Measurements from ENCODE around the gene SULF2.
A peak's percentile ranks its signal among the peaks of the same experiment; 100 is the strongest.

The SULF2 gene

DNA sequence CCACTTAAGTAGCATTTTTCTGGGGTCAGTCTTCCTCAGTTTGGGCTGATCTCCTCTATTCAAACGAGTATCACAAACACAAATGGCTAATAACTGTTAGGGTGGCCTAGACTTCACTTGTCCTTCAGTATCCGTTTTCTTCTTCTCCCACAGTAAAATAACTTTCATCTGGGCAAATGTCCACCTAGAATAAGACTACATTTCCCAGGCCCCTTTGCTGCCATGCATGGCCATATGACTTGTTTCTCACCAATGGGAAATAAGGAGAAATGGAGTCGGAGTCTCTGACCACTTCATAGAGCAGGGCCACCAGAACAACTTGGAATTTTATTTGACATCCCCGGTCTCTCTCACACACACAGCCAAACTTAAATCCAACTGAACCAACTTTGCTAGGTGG, 51.4 kb downstream of the SULF2 start:
- DNase-seq = no peak

DNA sequence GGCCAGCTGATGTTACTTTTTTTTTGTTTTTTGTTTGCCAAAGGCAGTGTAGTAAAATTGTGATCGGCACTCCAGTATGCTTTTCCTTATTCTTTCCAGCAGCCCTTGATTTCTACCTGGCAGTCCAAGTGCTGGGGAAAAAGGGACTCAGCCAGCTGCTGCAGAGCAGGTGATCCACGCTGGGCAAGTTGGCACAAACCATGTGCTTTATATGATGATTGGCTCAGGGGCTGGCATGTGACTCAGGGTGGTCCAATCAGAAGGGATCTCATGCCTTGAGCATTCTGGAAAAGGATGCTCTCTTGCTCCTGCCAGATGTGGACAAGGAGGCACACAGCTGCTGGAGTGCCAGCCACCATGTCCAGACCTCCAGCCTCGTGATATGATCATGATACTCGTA, 54.5 kb downstream of the SULF2 start:
- no peak for DNase-seq

DNA sequence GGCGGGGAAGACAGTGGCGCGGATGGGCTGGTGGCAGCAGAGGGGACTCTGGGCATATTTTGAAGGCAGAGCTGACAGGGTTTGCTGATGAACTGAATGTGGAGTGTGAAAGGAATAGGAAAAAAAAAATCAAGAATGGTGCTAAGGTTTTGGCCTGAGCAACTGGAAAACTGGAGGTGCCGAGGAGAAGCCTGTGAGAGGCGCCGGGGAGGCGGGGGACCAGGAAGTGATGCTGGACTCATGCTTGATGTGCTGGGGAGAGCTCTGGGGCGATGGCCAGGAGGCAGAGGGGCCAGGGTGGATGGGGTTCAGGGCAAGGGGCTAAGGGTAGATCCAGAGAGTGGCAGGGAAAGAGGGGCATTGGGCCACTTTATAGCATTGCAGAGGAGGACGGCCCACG, 55.8 kb downstream of the SULF2 start:
- no peak for DNase-seq

DNA sequence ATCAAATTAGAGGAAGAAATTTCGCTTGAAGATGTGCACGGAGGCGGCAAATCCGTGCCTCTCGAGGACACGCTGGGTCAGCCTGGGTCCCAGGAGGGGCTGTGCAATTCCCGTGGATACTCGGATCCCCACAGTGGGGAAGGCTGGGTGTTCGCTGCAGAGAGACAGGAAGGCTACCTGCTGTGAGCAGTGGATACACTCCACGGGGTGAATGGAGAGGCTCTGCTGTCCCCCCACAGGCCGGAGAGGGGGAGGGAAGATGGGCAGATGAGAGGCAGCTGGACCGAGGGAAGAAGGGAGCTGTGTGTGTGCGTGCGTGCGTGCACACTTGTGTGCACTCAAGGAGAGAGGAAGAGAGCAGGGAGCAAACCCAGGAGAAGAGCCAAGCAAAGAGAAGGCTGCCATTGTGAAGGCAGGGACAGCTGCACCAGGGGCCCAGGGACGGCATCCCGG, 57.3 kb downstream of the SULF2 start:
- DNase-seq = no peak

DNA sequence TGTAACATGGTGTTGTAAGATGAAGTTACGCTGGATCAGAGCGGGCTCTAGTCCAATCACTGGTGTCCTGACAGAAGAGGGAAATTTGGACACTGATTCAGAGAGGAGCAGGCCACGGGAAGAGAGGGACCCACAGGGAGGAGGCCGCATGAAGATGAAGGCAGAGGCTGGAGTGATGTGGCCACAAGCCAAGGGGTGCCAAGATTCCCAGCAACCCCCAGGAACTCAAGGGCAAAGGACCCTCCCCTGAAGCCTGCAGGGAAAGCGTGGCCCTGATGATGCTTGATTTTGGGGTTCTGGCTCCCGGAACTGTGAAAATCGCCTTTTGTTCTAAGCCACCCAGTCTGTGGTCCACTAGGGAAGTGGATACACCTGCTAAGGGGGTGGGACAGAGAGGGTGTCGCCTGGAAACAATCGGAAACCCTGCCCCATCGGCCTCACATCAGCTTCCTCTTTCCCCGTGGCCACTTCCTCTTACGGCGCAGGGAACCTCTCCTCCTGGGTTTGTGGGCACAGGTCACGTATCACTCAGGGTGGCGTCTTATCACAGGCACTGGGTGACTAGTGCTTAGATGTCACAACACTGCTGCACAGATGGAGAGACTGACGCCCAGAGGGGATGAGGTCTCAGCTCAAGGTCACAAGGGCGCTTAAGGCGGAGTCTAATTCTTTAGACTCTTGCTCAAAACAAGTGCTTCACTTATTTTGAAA, 58.0 kb downstream of the SULF2 start:
- no peak for DNase-seq

DNA sequence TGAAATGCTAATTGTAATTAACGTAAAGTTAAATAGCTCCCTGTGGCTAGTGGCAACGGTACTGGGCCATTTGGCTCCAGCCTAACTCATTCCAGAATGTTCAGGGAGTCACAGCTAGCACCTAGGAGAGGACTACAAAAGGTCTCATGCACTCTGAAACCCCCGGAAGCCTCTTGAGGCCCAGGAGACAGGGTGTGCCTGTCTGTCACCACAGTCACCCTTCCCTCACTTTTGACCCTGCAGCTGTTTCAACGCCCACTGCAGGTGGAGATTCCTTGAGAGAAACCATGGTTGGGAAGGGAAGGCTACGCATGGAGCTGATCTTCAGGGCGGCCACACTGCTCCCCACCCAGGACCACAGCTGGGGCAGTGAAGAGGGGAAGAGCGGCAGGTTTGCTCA, 58.6 kb downstream of the SULF2 start:
- DNase-seq = no peak

DNA sequence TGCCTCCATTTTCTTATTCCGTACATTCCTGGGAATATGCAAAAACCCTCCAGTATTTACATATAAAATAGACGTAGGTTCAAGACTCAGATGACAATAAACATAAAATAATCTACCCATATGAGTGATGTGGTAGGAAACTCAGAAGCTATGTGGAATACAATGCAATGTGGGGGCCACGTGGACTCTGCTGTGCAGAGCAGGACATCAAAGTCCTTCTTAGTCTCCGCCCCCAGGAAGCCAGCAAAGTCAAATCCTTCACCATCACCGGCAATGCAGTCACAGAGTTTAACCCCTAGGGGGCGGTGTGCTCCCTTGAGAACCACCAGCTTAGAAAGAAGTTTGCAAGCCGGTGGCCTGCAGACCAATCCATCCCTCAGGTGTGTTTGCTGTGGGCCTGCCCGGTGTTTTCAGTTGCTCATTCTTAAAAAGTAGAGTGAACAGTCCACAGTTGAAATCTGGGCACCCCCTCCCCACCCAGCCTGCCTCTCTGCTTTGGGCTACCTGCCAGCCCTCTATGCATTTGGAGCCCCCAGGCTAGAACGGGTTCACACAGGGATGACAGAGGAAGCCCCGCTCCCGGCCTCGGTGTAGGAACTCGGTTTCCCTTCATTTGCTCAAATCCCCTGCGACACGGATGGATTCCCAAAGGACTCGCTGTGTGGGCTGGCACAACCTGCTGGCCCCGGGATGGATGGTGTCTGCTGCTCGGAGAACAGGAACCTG, 59.9 kb downstream of the SULF2 start:
- peak; percentile 40 for DNase-seq

DNA sequence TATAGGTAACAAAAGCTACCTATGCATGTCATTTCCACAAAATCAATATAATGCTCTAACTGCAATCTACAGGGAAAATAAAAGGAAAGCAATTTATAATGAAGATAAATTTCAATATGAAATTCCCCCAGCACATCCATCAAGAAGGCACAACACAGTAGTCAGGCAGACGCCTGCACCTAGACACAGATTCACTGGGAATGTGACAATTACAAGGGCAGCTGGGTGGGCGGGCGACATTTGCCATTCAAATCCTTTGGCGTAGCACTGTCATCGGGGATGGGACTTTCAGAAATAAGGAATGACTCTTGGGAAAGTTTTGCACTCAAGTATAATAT, 60.4 kb downstream of the SULF2 start:
- no peak for DNase-seq

DNA sequence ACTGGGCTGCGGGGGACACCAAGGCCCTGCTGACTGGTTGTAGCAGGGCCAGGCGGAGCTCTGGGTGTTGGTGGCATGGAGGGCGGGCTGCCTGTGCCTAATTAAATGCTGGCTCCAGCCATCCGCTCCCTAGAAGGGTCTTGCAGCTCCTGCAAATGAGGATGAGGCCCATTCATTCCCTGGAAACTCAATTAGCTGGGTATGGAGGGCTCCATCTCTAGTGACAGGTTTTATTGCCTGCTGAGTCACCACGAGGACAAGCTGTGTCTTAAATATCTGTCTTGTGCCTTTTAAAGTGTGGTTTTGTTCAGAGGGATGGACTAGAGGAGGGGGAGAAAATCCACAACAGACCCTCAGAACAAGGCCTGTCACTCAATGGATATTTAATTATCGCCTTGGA, 60.9 kb downstream of the SULF2 start:
- DNase-seq = no peak

DNA sequence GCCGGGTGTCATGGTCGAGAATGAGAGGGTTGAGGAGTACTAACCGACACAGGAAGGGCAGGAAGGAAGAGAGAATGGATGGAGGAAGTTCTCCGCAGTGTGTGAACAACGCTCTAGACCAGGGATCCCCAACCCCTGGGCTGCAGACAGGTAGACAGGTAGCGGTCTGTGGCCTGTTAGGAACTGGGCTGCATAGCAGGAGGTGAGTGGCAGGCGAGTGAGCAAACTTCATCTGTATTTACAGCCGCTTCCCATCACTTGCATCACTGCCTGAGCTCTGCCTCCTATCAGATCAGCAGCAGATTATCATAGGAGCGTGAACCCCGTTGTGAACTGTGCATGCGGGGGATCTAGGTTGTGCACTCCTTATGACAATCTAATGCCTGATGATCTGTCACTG, 62.0 kb downstream of the SULF2 start:
- DNase-seq = no peak

DNA sequence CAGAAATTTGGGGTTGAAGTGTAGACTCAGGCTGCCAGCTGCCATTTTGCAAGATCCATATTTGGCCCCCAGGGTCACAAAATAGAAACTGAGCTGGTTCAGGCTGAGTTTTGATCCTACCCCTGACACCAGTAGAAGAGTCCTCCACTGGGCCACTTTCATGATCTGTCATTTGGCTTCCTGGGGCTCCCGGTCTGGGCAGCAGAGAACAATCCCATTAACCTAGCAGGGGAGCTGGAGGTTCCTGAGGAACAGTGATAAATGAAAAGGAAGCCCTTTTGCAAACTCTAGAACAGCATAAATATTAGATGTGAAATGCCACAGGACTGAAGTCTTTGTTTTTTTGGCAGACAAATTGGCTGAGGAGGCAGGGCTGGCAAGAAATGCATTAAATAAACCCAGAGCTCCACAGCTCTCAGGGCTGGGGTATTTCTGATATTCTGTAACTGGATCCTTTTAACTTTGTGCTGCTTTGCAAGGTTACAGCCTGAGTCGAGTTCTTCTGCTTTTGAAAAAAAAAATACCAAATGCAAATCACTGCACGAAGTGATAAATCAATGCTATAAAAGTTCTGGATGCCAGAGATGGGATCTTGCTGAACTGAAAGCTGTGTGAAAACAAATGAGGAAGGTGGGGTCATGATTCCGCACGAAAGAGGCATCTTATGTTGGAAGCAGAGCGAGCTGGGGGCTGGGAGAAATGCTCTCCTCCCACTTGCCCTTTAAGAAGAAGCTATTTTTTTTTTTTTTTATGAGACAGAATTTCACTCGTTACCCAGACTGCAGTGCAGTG, 64.4 kb downstream of the SULF2 start:
- no peak for DNase-seq

DNA sequence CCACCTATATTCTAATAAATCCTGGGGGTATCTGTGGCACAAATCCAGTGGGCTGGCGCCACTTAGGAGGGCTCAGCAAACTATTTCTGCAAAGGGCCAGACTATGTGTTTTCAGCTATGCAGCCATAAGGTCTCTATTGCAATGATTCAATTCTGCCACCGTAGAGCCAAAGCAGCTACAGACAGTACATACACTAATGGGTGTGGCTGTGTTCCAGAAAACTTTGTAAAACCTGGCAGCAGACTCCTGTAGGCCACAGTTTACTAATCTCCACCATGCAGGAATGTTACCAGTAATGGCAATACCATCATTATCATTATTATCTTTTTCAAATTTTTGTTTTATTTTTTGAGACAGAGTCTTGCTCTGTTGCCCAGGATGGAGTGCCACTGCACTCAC, 65.7 kb downstream of the SULF2 start:
- no peak for DNase-seq

DNA sequence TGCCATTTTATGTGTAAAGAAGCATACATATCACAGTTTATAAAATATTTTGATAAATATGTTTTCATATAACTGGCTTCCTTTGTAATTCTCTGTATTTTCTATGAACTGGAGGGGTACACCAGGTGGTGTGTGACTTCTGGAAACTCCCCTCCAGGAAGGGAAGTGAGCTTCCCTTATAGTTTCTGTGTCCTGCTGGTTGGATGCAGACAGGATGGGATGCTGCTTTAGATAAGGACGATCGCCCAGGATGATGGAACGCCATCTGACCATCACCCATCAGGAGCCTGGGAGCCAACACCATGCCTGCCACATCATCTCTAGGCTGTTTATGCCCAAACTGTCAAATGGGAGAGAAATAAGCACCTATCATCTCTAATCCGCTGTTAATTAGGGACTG, 66.1 kb downstream of the SULF2 start:
- DNase-seq = no peak

DNA sequence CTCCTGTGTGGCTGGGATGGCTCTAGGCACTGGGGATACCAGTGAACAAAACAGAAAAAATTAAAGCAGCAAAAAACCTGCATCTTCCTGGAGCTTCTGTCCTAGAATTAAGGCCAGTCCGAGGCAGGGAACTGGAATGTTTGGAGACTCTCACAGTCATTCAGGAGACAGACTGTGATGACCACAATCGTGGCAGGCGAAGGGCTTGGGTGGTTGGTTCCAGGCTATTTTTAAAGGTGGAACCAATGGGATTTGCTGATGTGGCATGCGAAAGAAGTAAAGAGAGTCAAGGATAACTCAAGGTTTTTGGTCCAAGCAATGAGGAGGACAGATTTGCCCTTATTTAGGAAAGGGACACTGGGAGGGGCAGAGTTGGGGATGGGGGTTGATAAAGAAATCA, 66.9 kb downstream of the SULF2 start:
- DNase-seq = no peak

DNA sequence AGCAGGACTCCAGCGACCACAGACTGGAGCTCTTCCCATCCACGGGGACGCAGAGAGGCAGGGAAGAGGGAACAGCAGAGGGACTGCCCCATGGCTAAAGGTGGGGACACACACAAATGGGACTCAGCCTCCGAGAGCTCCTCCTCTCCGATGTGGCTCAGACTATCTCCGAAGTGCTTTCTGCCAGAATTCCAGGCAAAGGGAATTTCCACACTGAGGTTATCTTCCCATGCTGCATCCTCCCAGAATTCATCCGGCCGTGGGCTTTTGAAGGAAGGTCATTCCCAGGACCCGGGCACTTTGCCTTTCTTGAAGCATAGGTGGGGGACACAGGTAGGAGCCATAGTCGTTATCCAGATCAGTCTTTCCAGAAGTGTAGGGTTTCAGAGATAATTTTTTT, 67.9 kb downstream of the SULF2 start:
- no peak for DNase-seq

DNA sequence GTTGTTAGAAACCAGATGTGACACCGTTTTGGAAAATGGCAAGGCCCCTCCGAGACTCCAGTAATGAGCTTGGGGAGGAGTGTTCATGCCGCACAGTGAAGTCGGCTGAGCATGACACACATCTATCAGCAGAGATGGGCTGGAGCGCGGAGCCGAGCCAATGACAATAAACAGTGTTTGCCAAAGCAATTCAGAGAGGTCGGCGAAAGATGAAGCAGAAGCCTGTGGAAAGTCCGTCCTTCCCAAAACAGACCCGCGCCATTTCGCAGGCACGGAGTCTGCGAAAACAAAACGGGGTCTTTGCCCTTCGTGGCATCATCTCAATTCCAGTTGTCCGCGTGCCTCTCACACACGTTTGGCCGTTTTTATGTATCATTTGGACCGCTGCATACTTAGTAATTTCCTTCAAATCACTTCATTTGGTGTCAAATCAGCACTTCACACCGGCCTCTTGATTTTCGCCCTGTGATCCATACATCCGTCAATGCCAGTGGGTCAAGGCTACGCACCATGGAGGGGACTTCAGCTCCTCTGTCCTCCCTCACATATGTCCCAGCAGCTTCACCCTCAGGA, 71.3 kb downstream of the SULF2 start:
- no peak for DNase-seq

DNA sequence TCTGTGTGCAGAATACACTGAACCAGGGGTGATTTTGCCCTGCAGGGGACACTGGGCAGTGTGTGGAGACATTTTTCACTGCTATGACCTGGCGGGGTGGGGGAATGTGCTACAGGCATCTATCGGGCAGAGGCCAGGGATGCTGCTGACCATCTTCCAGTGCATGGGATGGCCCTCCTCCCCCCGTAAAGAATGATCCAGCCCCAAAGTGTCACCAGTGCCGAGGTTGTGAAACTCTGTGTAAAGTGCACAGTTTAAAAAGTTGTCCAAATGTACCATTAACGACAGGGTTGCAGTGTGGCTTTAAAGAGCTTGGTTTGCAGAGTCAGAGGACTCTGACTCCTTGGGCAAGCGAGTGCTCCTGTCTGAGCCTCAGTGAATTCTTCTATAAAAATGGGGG, 72.1 kb downstream of the SULF2 start:
- DNase-seq = no peak

DNA sequence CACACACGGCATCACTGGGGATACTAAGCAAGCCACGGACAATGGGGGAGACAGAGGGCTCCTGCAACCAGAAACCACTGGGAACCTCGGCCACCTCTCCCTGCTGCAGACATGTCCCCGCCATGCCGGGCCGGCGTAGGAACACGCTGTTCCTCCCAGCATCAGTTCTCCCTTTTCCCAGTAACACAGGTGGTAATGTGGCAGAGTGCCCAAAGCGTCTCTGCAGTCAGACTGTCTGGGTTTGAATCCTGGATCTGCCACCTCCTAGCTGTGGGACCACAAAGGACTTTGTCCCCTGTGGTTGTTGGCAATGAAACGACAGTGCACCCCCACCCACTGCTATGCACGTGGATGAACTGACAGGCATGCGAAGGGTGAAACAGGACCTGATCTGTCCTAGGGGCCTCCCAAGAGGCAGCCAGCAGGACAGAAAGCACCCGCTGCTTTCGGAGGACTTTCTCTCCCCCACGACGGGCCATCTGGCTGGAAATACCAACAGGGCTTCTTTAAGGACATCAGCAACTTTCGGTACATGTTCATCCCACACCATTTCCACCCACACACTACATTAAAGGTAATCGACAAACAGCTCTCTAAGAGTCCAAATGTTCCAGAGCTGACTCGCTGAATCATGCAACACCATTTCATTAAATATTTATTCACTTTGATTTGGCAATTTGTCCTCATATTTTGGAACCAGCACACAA, 74.1 kb downstream of the SULF2 start:
- DNase-seq = no peak

DNA sequence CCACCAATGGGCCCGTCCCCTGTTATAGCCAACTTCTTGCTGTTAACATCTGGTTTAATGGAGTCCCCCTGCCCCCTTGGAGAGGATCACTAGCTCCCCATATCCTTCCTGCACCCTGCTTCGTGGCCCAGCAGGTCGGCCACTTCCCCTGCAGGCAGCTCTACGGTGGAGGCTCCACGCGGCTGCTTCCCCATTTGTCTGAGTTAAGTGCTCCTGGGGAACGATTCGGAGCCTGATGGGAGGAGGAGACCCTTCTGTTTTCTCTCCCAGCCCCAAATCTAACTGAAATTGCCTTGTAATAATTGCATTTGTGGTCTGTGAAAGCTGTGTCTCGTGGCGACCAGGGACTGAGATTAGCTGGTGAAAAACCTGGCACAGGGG, 74.6 kb downstream of the SULF2 start:
- no peak for DNase-seq

DNA sequence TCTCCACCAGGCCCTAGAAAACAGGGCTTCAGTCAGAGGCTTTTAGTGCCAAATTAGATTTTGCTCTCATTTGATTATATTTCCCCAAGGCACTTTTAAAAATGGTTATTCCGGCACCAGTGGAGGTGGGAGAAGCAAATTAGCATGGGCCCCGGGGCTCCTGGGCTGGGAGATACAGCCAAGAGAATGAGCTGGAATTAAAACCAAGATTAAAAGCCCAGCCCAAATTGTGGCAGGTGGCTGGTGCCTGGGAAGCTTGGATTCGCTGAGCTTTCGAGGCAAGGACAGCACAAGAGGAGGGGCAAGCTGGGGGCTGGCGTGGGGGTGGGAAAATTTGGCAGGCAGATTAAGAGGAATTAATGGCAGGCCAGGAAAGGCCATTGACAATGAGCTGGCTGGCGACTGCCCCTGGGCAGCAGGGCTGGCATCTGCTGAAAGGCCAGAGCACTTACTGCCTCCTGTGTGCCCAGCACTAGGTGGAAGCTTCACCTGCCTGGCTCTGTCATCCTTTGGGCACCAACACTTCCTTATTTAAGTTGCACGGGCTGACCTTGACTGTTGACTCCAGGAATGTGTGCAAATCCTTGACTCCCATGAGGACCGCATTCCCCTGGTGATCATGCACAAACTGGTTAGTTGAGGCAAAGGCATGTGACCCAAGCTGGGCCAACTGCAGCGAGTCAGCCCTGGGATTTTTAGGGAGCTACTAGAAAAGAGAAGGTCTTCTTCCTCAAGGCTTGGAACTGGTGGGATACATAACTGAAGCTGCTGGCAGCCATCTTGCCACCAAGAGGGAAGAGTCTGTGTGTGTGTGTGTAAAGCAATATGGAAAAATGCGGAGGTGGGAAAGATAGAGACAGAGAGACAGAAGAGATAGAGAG, 76.1 kb downstream of the SULF2 start:
- DNase-seq = no peak

DNA sequence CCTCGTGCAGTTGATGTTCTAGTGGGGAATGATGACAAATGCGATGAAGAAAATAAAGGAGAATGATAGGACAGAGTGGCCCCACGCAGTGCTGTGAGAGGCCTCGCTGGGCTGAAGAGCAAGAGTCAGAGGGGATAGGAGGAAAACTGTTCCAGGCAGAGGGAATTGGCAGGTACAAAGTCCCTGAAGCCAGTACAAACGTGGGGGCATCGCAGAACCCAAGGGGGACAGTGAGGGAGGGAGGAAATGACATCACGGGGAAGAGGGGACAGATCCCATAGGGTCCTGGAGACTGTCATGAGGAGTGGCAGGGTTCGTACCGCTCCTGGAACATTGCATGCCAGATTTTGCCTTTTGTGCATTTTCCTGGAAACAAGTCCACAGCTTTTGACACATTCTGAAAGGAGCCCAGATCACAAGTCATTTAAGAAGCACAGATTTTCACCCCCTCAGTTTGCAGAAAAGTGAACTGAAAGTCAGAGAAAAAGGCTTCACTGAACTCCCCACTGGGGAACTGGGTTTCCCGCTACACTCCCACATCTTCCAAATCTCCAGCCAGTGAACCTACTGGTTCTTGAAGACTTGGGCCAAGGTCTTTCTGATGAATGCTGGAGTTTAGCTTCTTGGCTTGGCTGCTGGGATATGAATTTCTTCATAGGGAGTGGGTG, 77.0 kb downstream of the SULF2 start:
- no peak for DNase-seq

DNA sequence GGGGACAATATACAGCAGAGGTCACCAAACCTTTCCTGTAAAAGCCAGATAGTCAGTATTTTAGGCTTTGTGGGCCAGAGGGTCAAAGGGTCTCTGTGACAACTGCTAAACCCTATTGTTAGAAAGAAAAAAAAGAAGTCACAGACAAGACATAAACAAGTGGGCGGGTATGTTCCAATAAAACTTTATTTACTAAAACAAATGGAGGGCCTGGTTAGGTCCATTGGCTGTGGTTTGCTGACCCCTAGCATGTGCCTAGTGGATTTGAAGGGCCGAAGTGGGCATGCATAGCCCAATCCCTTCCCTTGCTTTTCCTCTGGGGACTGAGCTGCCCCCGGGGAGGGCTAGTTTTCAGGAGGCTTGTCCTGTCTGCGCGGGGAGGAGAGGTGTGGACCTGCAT, 78.9 kb downstream of the SULF2 start:
- no peak for DNase-seq
